Esophagus muscularis mucosa (tissue), 3 donors: ENCODE data around the gene SOWAHA.

Source experiments
- CTCF ChIP-seq, 3 experiments: fragments of 200-600 bp in 2 of 3; fragments of 450-650 bp in 1 of 3; sonication (generic) in 2 of 3; IDR thresholded peaks; one replicate each; pipeline ENCODE4 v1.5.1; 2017 to 2019; ENCODE audit warnings: antibody characterized with exemption in 3 of 3, mild to moderate bottlenecking in 2 of 3, moderate library complexity in 1 of 3
- POLR2A ChIP-seq: fragments of 450-650 bp; IDR thresholded peaks from one replicate; pipeline ENCODE4 v1.6.1; 2017; ENCODE audit warnings: antibody characterized with exemption, moderate library complexity, mild to moderate bottlenecking, low read depth

- no peak for TF ChIP-seq CTCF (IDR thresholded peaks at IDR 0.05)
- no peak for TF ChIP-seq POLR2A
These were observed 37.0 kb downstream of the SOWAHA start for GRCh38 chr5:132850066-132850465.
